Neural progenitor cell (in vitro differentiated cells): ENCODE data around the gene DGKE.

ENCODE experiments used
- CTCF ChIP-seq: fragments of 200-600 bp; sonication (generic); IDR thresholded peaks from 2 replicates; pipeline ENCODE4 v1.5.1; 2017; ENCODE audit warnings: antibody characterized with exemption, mild to moderate bottlenecking
- EZH2 ChIP-seq: fragments of 200-600 bp; sonication (generic); IDR thresholded peaks from 2 replicates; pipeline ENCODE4 v1.6.1; 2017; ENCODE audit warnings: antibody characterized with exemption, mild to moderate bottlenecking, moderate library complexity

GRCh38 chr17:56812901-56813388 lies 21.0 kb upstream of the DGKE start:
- TF ChIP-seq EZH2 (no peak), CTCF (no peak)
